GM18870 (cell line): ENCODE data around the gene GP9.
"Not testable (repeated sequence)": the region's sequence is repeated elsewhere in the genome, so short reads cannot be mapped to it uniquely, and the experiment has no call there.

Source experiments
- ATAC-seq: cut with Tn5 transposase; IDR thresholded peaks from one replicate; pipeline ENCODE4 v1.9.1; 2021; ENCODE audit warnings: moderate library complexity; ENCODE audit not compliant: unreplicated experiment

The GP9 gene

GRCh38 chr3:129106866-129107565 is 46.4 kb downstream of the GP9 start:
- ATAC-seq: no peak

DNA sequence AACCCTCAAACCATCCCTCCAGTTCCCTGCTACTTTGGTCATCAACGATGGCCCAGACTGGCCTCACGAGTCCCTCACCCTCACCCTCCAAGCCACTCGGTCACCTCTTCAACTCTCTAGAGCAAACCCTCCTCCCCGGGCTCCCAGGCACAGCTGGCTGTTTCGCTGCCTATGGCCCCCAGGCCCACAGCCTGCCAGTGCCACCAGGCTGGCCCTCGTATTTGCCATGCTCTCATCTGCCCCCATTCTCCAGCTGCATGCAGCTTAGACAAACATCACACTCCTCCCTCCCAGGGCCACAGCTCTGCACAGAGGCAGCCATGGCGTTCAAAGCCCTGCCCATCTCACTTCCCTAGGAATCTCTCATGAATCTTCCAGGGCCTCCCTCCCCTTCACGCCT is 47.2 kb downstream of the GP9 start:
- no peak for ATAC-seq

DNA sequence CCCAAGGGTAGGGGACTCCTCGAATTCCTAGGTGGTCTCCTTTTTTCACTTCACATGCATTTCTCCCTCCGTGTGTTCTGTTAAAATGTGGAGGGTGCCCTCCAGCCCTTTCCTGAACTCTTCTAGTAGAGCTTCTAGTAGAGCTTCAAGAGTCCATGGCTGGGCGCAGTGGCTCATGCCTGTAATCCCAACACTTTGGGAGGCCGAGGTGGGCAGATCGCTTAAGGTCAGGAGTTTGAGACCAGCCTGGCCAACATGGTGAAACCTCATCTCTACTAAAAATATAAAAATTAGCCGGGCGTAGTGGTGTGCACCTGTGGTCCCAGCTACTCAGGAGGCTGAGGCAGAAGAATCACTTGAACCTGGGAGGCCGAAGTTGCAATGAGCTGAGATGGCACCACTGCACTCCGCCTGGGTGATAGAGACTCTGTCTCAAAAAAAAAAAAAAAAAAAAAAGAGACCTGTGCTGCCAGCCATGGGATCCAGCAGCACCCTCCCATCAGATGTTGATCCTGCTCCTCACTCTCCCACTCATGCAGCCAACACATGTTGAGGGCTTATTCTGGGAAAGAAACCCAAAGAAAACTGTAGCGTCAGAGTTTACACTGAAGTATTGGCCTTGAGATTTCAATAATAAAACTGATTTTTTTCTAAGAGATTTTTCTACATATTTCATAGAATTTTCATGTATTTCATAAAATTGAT is 50.6 kb downstream of the GP9 start:
- not testable (repeated sequence) for ATAC-seq
